Vagina (tissue), 2 donors: Measurements from ENCODE around the gene FAT2. TPM values are rescaled to one million over a fixed set of nuclear protein-coding genes. Genes with fewer than 3 reads are reported as not detected.

Experiments
- DNase-seq, 2 donors: peaks; one replicate each; pipeline ENCODE4 v3.0.0-alpha.2; 2017; ENCODE audit errors: extremely low spot score in 2 of 2
- H3K27ac ChIP-seq: fragments of 200-600 bp; sonication (generic); one replicate; pipeline ENCODE4 v1.5.1; 2019
- H3K27me3 ChIP-seq: fragments of 200-600 bp; sonication (generic); one replicate; pipeline ENCODE4 v1.5.1; 2019
- H3K36me3 ChIP-seq, 2 donors: fragments of 200-600 bp; sonication (generic); one replicate each; pipeline ENCODE4 v1.5.1; 2017 to 2019
- H3K4me1 ChIP-seq: fragments of 200-600 bp; sonication (generic); one replicate; pipeline ENCODE4 v1.5.1; 2019
- H3K4me3 ChIP-seq, 2 donors: fragments of 200-600 bp; sonication (generic); 1 replicate in 1 of 2; 2 replicates in 1 of 2; pipeline ENCODE4 v1.5.1; 2016 to 2019
- H3K9me3 ChIP-seq: fragments of 200-600 bp; sonication (generic); one replicate; pipeline ENCODE4 v1.5.1; 2019
- POLR2A ChIP-seq, 2 donors: fragments of 450-650 bp; IDR thresholded peaks; one replicate each; pipeline ENCODE4 v1.6.1; 2017; ENCODE audit warnings: antibody characterized with exemption in 2 of 2, mild to moderate bottlenecking in 2 of 2, moderate library complexity in 2 of 2
- POLR2AphosphoS5 ChIP-seq, 2 donors: sonication (generic); formaldehyde crosslinking; IDR thresholded peaks; one replicate each; pipeline ENCODE4 v1.9.0; 2017; ENCODE audit warnings: antibody characterized with exemption in 2 of 2, mild to moderate bottlenecking in 2 of 2, low read depth in 1 of 2; ENCODE audit not compliant: insufficient read depth in 1 of 2
- intact Hi-C: fragments of 100-400 bp; cut with DNase I; formaldehyde crosslinking; loops from one replicate; pipeline ENCODE4 v1.15.1; 2023
- total RNA-seq: library from RNA; depleted of rRNA; stranded (reverse); fragments of >200 nt; gene quantifications from one replicate; pipeline ENCODE4 v1.2.3, GENCODE V29; 2016
- TF ChIP-seq, protein P1 (sequence below), 3 experiments: fragments of 450-650 bp in 2 of 3; fragments of 200-600 bp in 1 of 3; sonication (generic) in 1 of 3; IDR thresholded peaks; one replicate each; pipeline ENCODE4 v1.5.1; 2017 to 2019; ENCODE audit warnings: antibody characterized with exemption in 3 of 3, mild to moderate bottlenecking in 2 of 3, moderate library complexity in 2 of 3

Gene FAT2
- total RNA-seq, 1 donor from 2014 or later = 74.9 TPM

- H3K4me1 ChIP-seq = peaks cover 39% of the 10 kb centered on the region
- no peaks in the 10 kb centered on the region for H3K9me3 ChIP-seq
- H3K27me3 ChIP-seq = no peaks in the 10 kb centered on the region
- H3K36me3 ChIP-seq = no peaks in the 10 kb centered on the region
- H3K27ac ChIP-seq = no peak overlapping the region
- no peak for DNase-seq
- no peak overlapping the region for H3K4me3 ChIP-seq
- intact Hi-C loops = no loop called here
- TF ChIP-seq POLR2A (IDR thresholded peaks at IDR 0.05) (no peak), POLR2AphosphoS5 (IDR thresholded peaks at IDR 0.05; ENCODE audit: insufficient read depth in 1 of 2, low read depth in 1 of 2) (no peak)
- TF ChIP-seq, protein P1, sequence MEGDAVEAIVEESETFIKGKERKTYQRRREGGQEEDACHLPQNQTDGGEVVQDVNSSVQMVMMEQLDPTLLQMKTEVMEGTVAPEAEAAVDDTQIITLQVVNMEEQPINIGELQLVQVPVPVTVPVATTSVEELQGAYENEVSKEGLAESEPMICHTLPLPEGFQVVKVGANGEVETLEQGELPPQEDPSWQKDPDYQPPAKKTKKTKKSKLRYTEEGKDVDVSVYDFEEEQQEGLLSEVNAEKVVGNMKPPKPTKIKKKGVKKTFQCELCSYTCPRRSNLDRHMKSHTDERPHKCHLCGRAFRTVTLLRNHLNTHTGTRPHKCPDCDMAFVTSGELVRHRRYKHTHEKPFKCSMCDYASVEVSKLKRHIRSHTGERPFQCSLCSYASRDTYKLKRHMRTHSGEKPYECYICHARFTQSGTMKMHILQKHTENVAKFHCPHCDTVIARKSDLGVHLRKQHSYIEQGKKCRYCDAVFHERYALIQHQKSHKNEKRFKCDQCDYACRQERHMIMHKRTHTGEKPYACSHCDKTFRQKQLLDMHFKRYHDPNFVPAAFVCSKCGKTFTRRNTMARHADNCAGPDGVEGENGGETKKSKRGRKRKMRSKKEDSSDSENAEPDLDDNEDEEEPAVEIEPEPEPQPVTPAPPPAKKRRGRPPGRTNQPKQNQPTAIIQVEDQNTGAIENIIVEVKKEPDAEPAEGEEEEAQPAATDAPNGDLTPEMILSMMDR (IDR thresholded peaks at IDR 0.05) = no peak
Measured at GRCh38 chr5:151619812-151620460, 28.8 kb upstream of the FAT2 start.

- intact Hi-C loops = no loop called here
- Histone ChIP-seq H3K4me3 (no peak overlapping the region), H3K27me3 (no peaks in the 10 kb centered on the region), H3K4me1 (peaks cover 44% of the 10 kb centered on the region), H3K9me3 (no peaks in the 10 kb centered on the region), H3K27ac (no peak overlapping the region), H3K36me3 (no peaks in the 10 kb centered on the region)
- TF ChIP-seq, protein P1 (IDR thresholded peaks at IDR 0.05) = no peak
- no peak for TF ChIP-seq POLR2A (IDR thresholded peaks at IDR 0.05)
- TF ChIP-seq POLR2AphosphoS5 (IDR thresholded peaks at IDR 0.05; ENCODE audit: insufficient read depth in 1 of 2, low read depth in 1 of 2) = no peak
- DNase-seq = no peak
Measured at GRCh38 chr5:151618907-151619306, 27.8 kb upstream of the FAT2 start.

- H3K9me3 ChIP-seq = no peaks in the 10 kb centered on the region
- H3K4me1 ChIP-seq = peaks cover 44% of the 10 kb centered on the region
- intact Hi-C loops = no loop called here
- no peak overlapping the region for H3K27ac ChIP-seq
- TF ChIP-seq POLR2A (IDR thresholded peaks at IDR 0.05) (no peak), POLR2AphosphoS5 (IDR thresholded peaks at IDR 0.05; ENCODE audit: insufficient read depth in 1 of 2, low read depth in 1 of 2) (no peak)
- TF ChIP-seq, protein P1 (IDR thresholded peaks at IDR 0.05) = no peak
- no peak overlapping the region for H3K4me3 ChIP-seq
- no peaks in the 10 kb centered on the region for H3K27me3 ChIP-seq
- DNase-seq = no peak
- no peaks in the 10 kb centered on the region for H3K36me3 ChIP-seq
Measured at GRCh38 chr5:151617841-151618710, 26.9 kb upstream of the FAT2 start.

GRCh38 chr5:151617383-151617840, 26.3 kb upstream of the FAT2 start:
- Histone ChIP-seq H3K4me3 (no peak overlapping the region), H3K27ac (no peak overlapping the region), H3K9me3 (no peaks in the 10 kb centered on the region), H3K4me1 (peaks cover 44% of the 10 kb centered on the region), H3K27me3 (no peaks in the 10 kb centered on the region), H3K36me3 (no peaks in the 10 kb centered on the region)
- DNase-seq = no peak
- TF ChIP-seq POLR2AphosphoS5 (IDR thresholded peaks at IDR 0.05; ENCODE audit: insufficient read depth in 1 of 2, low read depth in 1 of 2) (no peak), POLR2A (IDR thresholded peaks at IDR 0.05) (no peak)
- TF ChIP-seq, protein P1 (IDR thresholded peaks at IDR 0.05) = no peak
- intact Hi-C loops = no loop called here
